ENCODE data around the gene TMEM266. TPM values are rescaled to one million over a fixed set of nuclear protein-coding genes. Genes with fewer than 3 reads are reported as not detected.

TMEM266 gene
- total and polyA plus RNA-seq, 10 donors: 0.61 to 1.8 (median 1.4) TPM

DNA sequence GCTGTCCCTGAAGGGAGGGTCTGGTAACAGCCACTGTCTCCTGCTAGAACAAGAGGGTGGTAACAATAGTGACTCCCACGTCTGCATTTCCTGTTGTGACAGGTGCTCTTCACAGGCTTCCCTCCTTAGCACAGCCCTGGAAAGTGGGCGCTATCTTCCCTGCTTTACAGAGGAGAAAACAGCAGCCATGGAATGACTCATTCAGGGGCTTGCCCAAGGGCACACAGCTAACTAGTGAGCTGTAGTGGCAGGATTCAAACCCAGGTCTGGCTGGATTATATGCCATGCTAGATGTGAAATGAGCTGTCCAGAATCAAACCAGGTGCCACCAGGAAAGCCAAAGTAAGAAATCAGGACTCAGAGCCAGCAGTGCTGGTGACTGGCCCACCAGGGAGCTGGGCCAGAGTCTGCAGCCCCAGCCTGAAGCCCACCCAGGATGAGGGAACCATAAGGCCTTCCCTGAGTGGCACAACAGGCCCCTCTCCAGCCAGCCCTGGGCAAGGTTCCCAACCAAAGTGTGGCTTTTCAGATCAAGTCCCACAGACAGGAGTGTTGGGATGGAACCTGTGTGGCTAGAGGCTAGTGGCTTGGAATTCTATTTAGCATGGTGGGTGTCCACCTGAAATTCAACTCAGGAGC lies 149.1 kb downstream of the TMEM266 start:
- Histone ChIP-seq H3K4me3 (no peak overlapping the region), H3K27ac (no peak overlapping the region), H3K4me1 (no peaks in the 10 kb centered on the region), H3K27me3 (replicated peaks in 1 of 7) (no peaks in the 10 kb centered on the region), H3K36me3 (peaks cover 4 to 100% (median 35%) of the 10 kb centered on the region in 6 donors), H3K9me3 (no peaks in the 10 kb centered on the region)
- TF ChIP-seq, protein P1, sequence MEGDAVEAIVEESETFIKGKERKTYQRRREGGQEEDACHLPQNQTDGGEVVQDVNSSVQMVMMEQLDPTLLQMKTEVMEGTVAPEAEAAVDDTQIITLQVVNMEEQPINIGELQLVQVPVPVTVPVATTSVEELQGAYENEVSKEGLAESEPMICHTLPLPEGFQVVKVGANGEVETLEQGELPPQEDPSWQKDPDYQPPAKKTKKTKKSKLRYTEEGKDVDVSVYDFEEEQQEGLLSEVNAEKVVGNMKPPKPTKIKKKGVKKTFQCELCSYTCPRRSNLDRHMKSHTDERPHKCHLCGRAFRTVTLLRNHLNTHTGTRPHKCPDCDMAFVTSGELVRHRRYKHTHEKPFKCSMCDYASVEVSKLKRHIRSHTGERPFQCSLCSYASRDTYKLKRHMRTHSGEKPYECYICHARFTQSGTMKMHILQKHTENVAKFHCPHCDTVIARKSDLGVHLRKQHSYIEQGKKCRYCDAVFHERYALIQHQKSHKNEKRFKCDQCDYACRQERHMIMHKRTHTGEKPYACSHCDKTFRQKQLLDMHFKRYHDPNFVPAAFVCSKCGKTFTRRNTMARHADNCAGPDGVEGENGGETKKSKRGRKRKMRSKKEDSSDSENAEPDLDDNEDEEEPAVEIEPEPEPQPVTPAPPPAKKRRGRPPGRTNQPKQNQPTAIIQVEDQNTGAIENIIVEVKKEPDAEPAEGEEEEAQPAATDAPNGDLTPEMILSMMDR (IDR thresholded peaks at IDR 0.05 in 8 of 11, conservative IDR thresholded peaks at IDR 0.05 in 3 of 11): no peak
- TF ChIP-seq POLR2AphosphoS5 (IDR thresholded peaks at IDR 0.05) (no peak), POLR2A (IDR thresholded peaks at IDR 0.05) (no peak)
- no peak for DNase-seq
- 59 to 81% (median 71%) methylated on average over 2 of the region's 2 CpGs for WGBS, 5 donors
- intact Hi-C loops (cut with DNase I; ENCODE audit: low total_unique reads): no loop called here

DNA sequence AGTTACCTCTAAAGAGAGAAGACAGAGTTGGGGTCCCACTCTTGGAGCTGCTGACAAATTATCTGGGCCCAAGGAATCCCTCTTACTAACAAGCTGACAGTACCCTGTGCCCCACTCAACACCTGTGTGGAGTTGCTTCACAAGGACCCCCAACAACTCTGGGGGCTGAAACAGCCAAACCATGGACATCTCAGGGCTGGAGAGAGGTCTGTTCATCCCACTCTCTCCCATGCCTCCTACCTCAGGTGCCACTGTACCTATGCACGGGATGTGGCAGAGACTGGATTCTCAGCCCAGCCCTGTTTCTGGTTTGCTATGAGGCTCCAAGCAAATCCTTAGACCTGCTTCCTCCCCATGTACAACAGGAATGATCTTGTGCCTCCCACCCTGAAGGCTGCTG lies 149.7 kb downstream of the TMEM266 start:
- H3K4me3 ChIP-seq: no peak overlapping the region
- peaks cover 4 to 100% (median 37%) of the 10 kb centered on the region in 6 donors for H3K36me3 ChIP-seq
- no peaks in the 10 kb centered on the region for H3K9me3 ChIP-seq
- no peaks in the 10 kb centered on the region for H3K27me3 ChIP-seq (replicated peaks in 1 of 7)
- intact Hi-C loops (cut with DNase I; ENCODE audit: low total_unique reads): no loop called here
- no peak overlapping the region for H3K27ac ChIP-seq
- no peaks in the 10 kb centered on the region for H3K4me1 ChIP-seq
- DNase-seq: no peak
- WGBS, 5 donors: 80 to 100% (median 98%) methylated on average over 1 of the region's 1 CpG
- no peak for TF ChIP-seq POLR2A (IDR thresholded peaks at IDR 0.05)
- no peak for TF ChIP-seq POLR2AphosphoS5 (IDR thresholded peaks at IDR 0.05)
- TF ChIP-seq, protein P1 (IDR thresholded peaks at IDR 0.05 in 8 of 11, conservative IDR thresholded peaks at IDR 0.05 in 3 of 11): no peak

DNA sequence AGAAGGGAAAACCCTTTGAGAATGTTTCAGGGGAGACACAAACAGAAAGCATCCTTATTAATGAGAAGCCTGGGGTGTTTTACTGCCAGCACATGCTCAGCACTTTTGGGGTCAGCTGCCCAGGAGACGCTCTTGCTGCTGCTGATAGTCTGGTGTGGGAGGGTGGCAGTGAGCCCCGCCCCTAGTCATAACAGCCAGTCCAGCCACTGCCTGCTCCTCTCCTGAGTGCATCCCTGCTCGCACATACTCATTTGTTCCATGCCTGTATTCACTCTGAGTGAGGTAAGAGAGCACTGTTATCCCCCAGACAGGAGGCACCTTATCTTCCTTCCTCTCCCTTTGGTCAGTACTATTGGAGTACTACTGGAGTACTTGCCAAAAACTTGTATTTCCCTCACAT lies 150.2 kb downstream of the TMEM266 start:
- no peaks in the 10 kb centered on the region for H3K27me3 ChIP-seq (replicated peaks in 1 of 7)
- H3K9me3 ChIP-seq: no peaks in the 10 kb centered on the region
- H3K4me3 ChIP-seq: no peak overlapping the region
- no peak for TF ChIP-seq POLR2AphosphoS5 (IDR thresholded peaks at IDR 0.05)
- TF ChIP-seq, protein P1 (IDR thresholded peaks at IDR 0.05 in 8 of 11, conservative IDR thresholded peaks at IDR 0.05 in 3 of 11): no peak
- WGBS, 5 donors: 76 to 100% (median 92%) methylated on average over 1 to 3 of the region's 3 CpGs
- no peaks in the 10 kb centered on the region for H3K4me1 ChIP-seq
- DNase-seq: no peak
- H3K36me3 ChIP-seq: peaks cover 4 to 100% (median 39%) of the 10 kb centered on the region in 6 donors
- intact Hi-C loops (cut with DNase I; ENCODE audit: low total_unique reads): no loop called here
- no peak overlapping the region for H3K27ac ChIP-seq

GRCh38 chr15:76215634-76216033 lies 155.8 kb downstream of the TMEM266 start:
- Histone ChIP-seq H3K4me3 (no peak overlapping the region), H3K36me3 (peaks cover 4 to 97% (median 46%) of the 10 kb centered on the region in 6 donors), H3K27ac (no peak overlapping the region), H3K9me3 (no peaks in the 10 kb centered on the region), H3K4me1 (no peaks in the 10 kb centered on the region), H3K27me3 (replicated peaks in 1 of 7) (no peaks in the 10 kb centered on the region)
- DNase-seq: no peak
- intact Hi-C loops (cut with DNase I; ENCODE audit: low total_unique reads): no loop called here
- no peak for TF ChIP-seq POLR2AphosphoS5 (IDR thresholded peaks at IDR 0.05)
- TF ChIP-seq POLR2A (IDR thresholded peaks at IDR 0.05): no peak
- TF ChIP-seq, protein P1 (IDR thresholded peaks at IDR 0.05 in 8 of 11, conservative IDR thresholded peaks at IDR 0.05 in 3 of 11): no peak
- WGBS, 5 donors: 89 to 100% (median 93%) methylated on average over 1 of the region's 1 CpG

Data from spleen (tissue), 11 donors.